Activated T-helper 17 cell treated with anti-CD3 and anti-CD28 coated beads, Interleukin-2, amount 50 U/mL, for 72 hours (primary cell): ENCODE measurements around the gene ANKMY1. TPM values are rescaled to one million over a fixed set of nuclear protein-coding genes. Genes with fewer than 3 reads are reported as not detected.
A peak's percentile ranks its signal among the peaks of the same experiment; 100 is the strongest.

ENCODE experiments used
- ATAC-seq: fragments of 150-1000 bp; cut with Tn5 transposase; replicated peaks from 2 replicates; pipeline ENCODE4 v1.10.0; 2021; ENCODE audit warnings: mild to moderate bottlenecking, moderate library complexity
- H3K27ac Mint-ChIP-seq: one replicate; pipeline ENCODE4 v1.8.0; 2022; ENCODE audit warnings: mixed read lengths
- H3K27me3 Mint-ChIP-seq: one replicate; pipeline ENCODE4 v1.8.0; 2022; ENCODE audit warnings: mixed read lengths
- H3K36me3 Mint-ChIP-seq: one replicate; pipeline ENCODE4 v1.8.0; 2022; ENCODE audit warnings: low read depth, mild to moderate bottlenecking, mixed read lengths
- H3K4me1 Mint-ChIP-seq: one replicate; pipeline ENCODE4 v1.8.0; 2022; ENCODE audit warnings: mixed read lengths
- H3K4me3 Mint-ChIP-seq: one replicate; pipeline ENCODE4 v1.8.0; 2022; ENCODE audit warnings: mild to moderate bottlenecking, mixed read lengths
- H3K9me3 Mint-ChIP-seq: one replicate; pipeline ENCODE4 v1.8.0; 2022; ENCODE audit warnings: mixed read lengths
- total RNA-seq, 2 donors: library from RNA; stranded (reverse); gene quantifications; one replicate each; pipeline ENCODE4 v1.2.3, GENCODE V29; 2022

The ANKMY1 gene
- 10 to 100 TPM; 14.5 to 28.8 TPM for total RNA-seq

- peak; percentile 14 for ATAC-seq
- Mint-ChIP-seq H3K27ac (peak within 1 kb of the TSS; percentile 23), H3K4me1 (peaks cover 28% of the 10 kb centered on the region), H3K27me3 (no peaks in the 10 kb centered on the region), H3K9me3 (no peaks in the 10 kb centered on the region), H3K36me3 (peaks cover 43% of the 10 kb centered on the region), H3K4me3 (peak within 1 kb of the TSS; percentile 99)
Measured at GRCh38 chr2:240557808-240558207, at the start of gene ANKMY1. Gene ANKMY1, minus strand, starts transcription at chr2:240557988. Its CDS starts 653 bp downstream, at chr2:240557335.

- no peaks in the 10 kb centered on the region for H3K36me3 Mint-ChIP-seq
- H3K27ac Mint-ChIP-seq: no peak overlapping the region
- H3K4me1 Mint-ChIP-seq: peaks cover under 1% of the 10 kb centered on the region
- ATAC-seq: no peak
- no peaks in the 10 kb centered on the region for H3K27me3 Mint-ChIP-seq
- no peaks in the 10 kb centered on the region for H3K9me3 Mint-ChIP-seq
- no peak overlapping the region for H3K4me3 Mint-ChIP-seq
Measured at GRCh38 chr2:240605867-240606743, 48.3 kb upstream of the ANKMY1 start.

- Mint-ChIP-seq H3K27ac (no peak overlapping the region), H3K4me1 (no peaks in the 10 kb centered on the region), H3K36me3 (no peaks in the 10 kb centered on the region), H3K4me3 (no peak overlapping the region), H3K9me3 (no peaks in the 10 kb centered on the region), H3K27me3 (no peaks in the 10 kb centered on the region)
- ATAC-seq: no peak
Measured at GRCh38 chr2:240604939-240605716, 47.3 kb upstream of the ANKMY1 start.

GRCh38 chr2:240604291-240604938, 46.6 kb upstream of the ANKMY1 start:
- Mint-ChIP-seq H3K4me1 (no peaks in the 10 kb centered on the region), H3K27me3 (no peaks in the 10 kb centered on the region), H3K27ac (no peak overlapping the region), H3K36me3 (no peaks in the 10 kb centered on the region), H3K9me3 (no peaks in the 10 kb centered on the region), H3K4me3 (no peak overlapping the region)
- ATAC-seq: no peak

GRCh38 chr2:240603846-240604245, 46.1 kb upstream of the ANKMY1 start:
- Mint-ChIP-seq H3K27me3 (no peaks in the 10 kb centered on the region), H3K9me3 (no peaks in the 10 kb centered on the region), H3K4me3 (no peak overlapping the region), H3K36me3 (peaks cover 4% of the 10 kb centered on the region), H3K27ac (no peak overlapping the region), H3K4me1 (no peaks in the 10 kb centered on the region)
- ATAC-seq: no peak

GRCh38 chr2:240603081-240603835, 45.5 kb upstream of the ANKMY1 start:
- Mint-ChIP-seq H3K27me3 (no peaks in the 10 kb centered on the region), H3K4me1 (no peaks in the 10 kb centered on the region), H3K4me3 (no peak overlapping the region), H3K27ac (no peak overlapping the region), H3K9me3 (no peaks in the 10 kb centered on the region), H3K36me3 (peaks cover 6% of the 10 kb centered on the region)
- ATAC-seq: no peak

- Mint-ChIP-seq H3K27ac (no peak overlapping the region), H3K4me3 (no peak overlapping the region), H3K9me3 (no peaks in the 10 kb centered on the region), H3K4me1 (no peaks in the 10 kb centered on the region), H3K27me3 (no peaks in the 10 kb centered on the region), H3K36me3 (peaks cover 6% of the 10 kb centered on the region)
- ATAC-seq: no peak
Measured at GRCh38 chr2:240602266-240603050, 44.7 kb upstream of the ANKMY1 start.

- H3K9me3 Mint-ChIP-seq: no peaks in the 10 kb centered on the region
- peaks cover 6% of the 10 kb centered on the region for H3K36me3 Mint-ChIP-seq
- H3K4me1 Mint-ChIP-seq: no peaks in the 10 kb centered on the region
- H3K27me3 Mint-ChIP-seq: no peaks in the 10 kb centered on the region
- no peak for ATAC-seq
- H3K27ac Mint-ChIP-seq: no peak overlapping the region
- no peak overlapping the region for H3K4me3 Mint-ChIP-seq
Measured at GRCh38 chr2:240601831-240602160, 44.0 kb upstream of the ANKMY1 start.

- Mint-ChIP-seq H3K4me3 (no peak overlapping the region), H3K27me3 (no peaks in the 10 kb centered on the region), H3K9me3 (no peaks in the 10 kb centered on the region), H3K27ac (no peak overlapping the region), H3K4me1 (no peaks in the 10 kb centered on the region), H3K36me3 (peaks cover 6% of the 10 kb centered on the region)
- no peak for ATAC-seq
Measured at GRCh38 chr2:240601061-240601830, 43.5 kb upstream of the ANKMY1 start.

GRCh38 chr2:240600451-240600961, 42.7 kb upstream of the ANKMY1 start:
- peaks cover 6% of the 10 kb centered on the region for H3K36me3 Mint-ChIP-seq
- H3K4me1 Mint-ChIP-seq: no peaks in the 10 kb centered on the region
- no peaks in the 10 kb centered on the region for H3K27me3 Mint-ChIP-seq
- H3K9me3 Mint-ChIP-seq: no peaks in the 10 kb centered on the region
- H3K4me3 Mint-ChIP-seq: no peak overlapping the region
- H3K27ac Mint-ChIP-seq: no peak overlapping the region
- no peak for ATAC-seq

- H3K4me1 Mint-ChIP-seq: no peaks in the 10 kb centered on the region
- H3K9me3 Mint-ChIP-seq: no peaks in the 10 kb centered on the region
- no peak for ATAC-seq
- H3K27ac Mint-ChIP-seq: peak overlapping the region; percentile 33
- H3K27me3 Mint-ChIP-seq: no peaks in the 10 kb centered on the region
- peaks cover 6% of the 10 kb centered on the region for H3K36me3 Mint-ChIP-seq
- no peak overlapping the region for H3K4me3 Mint-ChIP-seq
Measured at GRCh38 chr2:240599141-240599583, 41.4 kb upstream of the ANKMY1 start.

GRCh38 chr2:240598311-240598911, 40.6 kb upstream of the ANKMY1 start:
- no peaks in the 10 kb centered on the region for H3K27me3 Mint-ChIP-seq

More at GRCh38 chr2:240598311-240598911, 40.6 kb upstream of the ANKMY1 start:
- peaks cover 6% of the 10 kb centered on the region for H3K36me3 Mint-ChIP-seq
- no peak overlapping the region for H3K27ac Mint-ChIP-seq
- H3K9me3 Mint-ChIP-seq: no peaks in the 10 kb centered on the region
- H3K4me3 Mint-ChIP-seq: no peak overlapping the region
- no peak for ATAC-seq
- no peaks in the 10 kb centered on the region for H3K4me1 Mint-ChIP-seq
